Glutamatergic neuron (in vitro differentiated cells): ENCODE measurements around the gene PDCD4. TPM values are rescaled to one million over a fixed set of nuclear protein-coding genes. Genes with fewer than 3 reads are reported as not detected.
A peak's percentile ranks its signal among the peaks of the same experiment; 100 is the strongest.
"Not testable (repeated sequence)": the region's sequence is repeated elsewhere in the genome, so short reads cannot be mapped to it uniquely, and the experiment has no call there.

Source experiments
- DNase-seq: peaks from one replicate; pipeline ENCODE4 v3.0.0; 2022
- H3K27ac Mint-ChIP-seq: one replicate; pipeline ENCODE4 v1.8.0; 2020; ENCODE audit warnings: mild to moderate bottlenecking, mixed read lengths, inconsistent platforms; ENCODE audit not compliant: unreplicated experiment
- H3K27me3 Mint-ChIP-seq: one replicate; pipeline ENCODE4 v1.8.0; 2020; ENCODE audit warnings: mild to moderate bottlenecking, moderate library complexity, mixed read lengths, inconsistent platforms; ENCODE audit not compliant: unreplicated experiment
- H3K36me3 Mint-ChIP-seq: one replicate; pipeline ENCODE4 v1.8.0; 2020; ENCODE audit warnings: mild to moderate bottlenecking, mixed read lengths, inconsistent platforms; ENCODE audit not compliant: unreplicated experiment
- H3K4me1 Mint-ChIP-seq: one replicate; pipeline ENCODE4 v1.8.0; 2020; ENCODE audit warnings: mild to moderate bottlenecking, low read depth, mixed read lengths, inconsistent platforms; ENCODE audit not compliant: unreplicated experiment
- H3K4me3 Mint-ChIP-seq: one replicate; pipeline ENCODE4 v1.8.0; 2020; ENCODE audit warnings: mild to moderate bottlenecking, mixed read lengths, inconsistent platforms; ENCODE audit not compliant: unreplicated experiment
- H3K9me3 Mint-ChIP-seq: one replicate; pipeline ENCODE4 v1.8.0; 2020; ENCODE audit warnings: mild to moderate bottlenecking, moderate library complexity, mixed read lengths, inconsistent platforms; ENCODE audit not compliant: unreplicated experiment
- total RNA-seq: library from RNA; stranded (reverse); fragmentation: NEBNext Ultra II Directional; extraction: Animal tissue kit (Norgen Biotek cat#: 25700); gene quantifications from one replicate; pipeline ENCODE4 v1.2.1, GENCODE V29; 2021; ENCODE audit not compliant: unreplicated experiment
- TF ChIP-seq, protein P1 (sequence below): fragments of 200-600 bp; sonication (generic); IDR thresholded peaks from one replicate; pipeline ENCODE4 v1.5.0; 2021; ENCODE audit not compliant: partially characterized antibody, unreplicated experiment

PDCD4 gene
- total RNA-seq, 1 donor from 2014 or later: 149 TPM

DNA sequence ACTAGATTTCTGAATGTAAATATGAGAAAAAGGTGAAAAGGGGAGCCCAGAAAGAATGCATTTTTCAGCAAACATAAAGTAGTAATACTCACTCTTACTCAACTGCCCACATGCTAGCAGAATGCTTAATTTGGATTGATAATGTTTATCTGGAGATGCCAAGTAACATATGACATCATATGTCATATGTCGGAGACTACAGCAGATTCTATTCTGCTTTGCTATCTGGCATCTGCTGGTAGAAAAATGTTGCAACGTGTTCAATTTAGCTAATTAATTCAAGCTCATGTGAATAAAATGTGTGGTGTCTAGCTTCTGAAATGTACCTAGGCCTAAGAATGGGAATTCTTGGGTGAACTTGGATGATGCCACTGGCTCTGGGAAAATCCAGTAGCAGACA lies 42.7 kb downstream of the PDCD4 start:
- Mint-ChIP-seq H3K4me3 (no peak overlapping the region), H3K27ac (peak overlapping the region; percentile 62), H3K27me3 (peaks cover 7% of the 10 kb centered on the region), H3K36me3 (no peaks in the 10 kb centered on the region), H3K9me3 (peaks cover 7% of the 10 kb centered on the region), H3K4me1 (peaks cover 18% of the 10 kb centered on the region)
- DNase-seq: no peak
- TF ChIP-seq, protein P1, sequence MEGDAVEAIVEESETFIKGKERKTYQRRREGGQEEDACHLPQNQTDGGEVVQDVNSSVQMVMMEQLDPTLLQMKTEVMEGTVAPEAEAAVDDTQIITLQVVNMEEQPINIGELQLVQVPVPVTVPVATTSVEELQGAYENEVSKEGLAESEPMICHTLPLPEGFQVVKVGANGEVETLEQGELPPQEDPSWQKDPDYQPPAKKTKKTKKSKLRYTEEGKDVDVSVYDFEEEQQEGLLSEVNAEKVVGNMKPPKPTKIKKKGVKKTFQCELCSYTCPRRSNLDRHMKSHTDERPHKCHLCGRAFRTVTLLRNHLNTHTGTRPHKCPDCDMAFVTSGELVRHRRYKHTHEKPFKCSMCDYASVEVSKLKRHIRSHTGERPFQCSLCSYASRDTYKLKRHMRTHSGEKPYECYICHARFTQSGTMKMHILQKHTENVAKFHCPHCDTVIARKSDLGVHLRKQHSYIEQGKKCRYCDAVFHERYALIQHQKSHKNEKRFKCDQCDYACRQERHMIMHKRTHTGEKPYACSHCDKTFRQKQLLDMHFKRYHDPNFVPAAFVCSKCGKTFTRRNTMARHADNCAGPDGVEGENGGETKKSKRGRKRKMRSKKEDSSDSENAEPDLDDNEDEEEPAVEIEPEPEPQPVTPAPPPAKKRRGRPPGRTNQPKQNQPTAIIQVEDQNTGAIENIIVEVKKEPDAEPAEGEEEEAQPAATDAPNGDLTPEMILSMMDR: no peak

DNA sequence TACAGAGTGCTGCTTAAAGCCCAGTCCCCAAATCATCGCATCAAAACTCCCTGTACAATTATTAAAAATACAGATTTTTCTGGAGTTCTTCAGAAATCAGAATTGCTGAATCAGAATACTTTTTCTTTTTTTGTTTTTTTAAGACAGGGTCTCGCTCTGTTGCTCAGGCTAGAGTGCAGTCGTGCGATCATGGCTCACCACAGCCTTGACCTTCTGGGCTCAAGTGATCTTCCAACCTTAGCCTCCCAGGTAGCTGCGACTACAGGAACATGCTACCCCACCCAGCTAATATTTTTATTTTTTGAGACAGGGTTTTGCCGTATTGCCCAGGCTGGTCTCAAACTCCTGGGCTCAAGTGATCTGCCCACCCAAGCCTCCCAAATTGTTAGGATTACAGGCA lies 43.3 kb downstream of the PDCD4 start:
- H3K36me3 Mint-ChIP-seq: no peaks in the 10 kb centered on the region
- H3K27ac Mint-ChIP-seq: no peak overlapping the region
- no peak for DNase-seq
- H3K9me3 Mint-ChIP-seq: peaks cover 7% of the 10 kb centered on the region
- H3K4me1 Mint-ChIP-seq: peaks cover 18% of the 10 kb centered on the region
- H3K27me3 Mint-ChIP-seq: peaks cover 8% of the 10 kb centered on the region
- no peak overlapping the region for H3K4me3 Mint-ChIP-seq
- TF ChIP-seq, protein P1: no peak

- peaks cover 20% of the 10 kb centered on the region for H3K4me1 Mint-ChIP-seq
- not testable (repeated sequence) for H3K36me3 Mint-ChIP-seq, DNase-seq, H3K4me3 Mint-ChIP-seq, H3K9me3 Mint-ChIP-seq, H3K27ac Mint-ChIP-seq
- peaks cover 13% of the 10 kb centered on the region for H3K27me3 Mint-ChIP-seq
These were observed 43.9 kb downstream of the PDCD4 start for GRCh38 chr10:110915600-110915999.

DNA sequence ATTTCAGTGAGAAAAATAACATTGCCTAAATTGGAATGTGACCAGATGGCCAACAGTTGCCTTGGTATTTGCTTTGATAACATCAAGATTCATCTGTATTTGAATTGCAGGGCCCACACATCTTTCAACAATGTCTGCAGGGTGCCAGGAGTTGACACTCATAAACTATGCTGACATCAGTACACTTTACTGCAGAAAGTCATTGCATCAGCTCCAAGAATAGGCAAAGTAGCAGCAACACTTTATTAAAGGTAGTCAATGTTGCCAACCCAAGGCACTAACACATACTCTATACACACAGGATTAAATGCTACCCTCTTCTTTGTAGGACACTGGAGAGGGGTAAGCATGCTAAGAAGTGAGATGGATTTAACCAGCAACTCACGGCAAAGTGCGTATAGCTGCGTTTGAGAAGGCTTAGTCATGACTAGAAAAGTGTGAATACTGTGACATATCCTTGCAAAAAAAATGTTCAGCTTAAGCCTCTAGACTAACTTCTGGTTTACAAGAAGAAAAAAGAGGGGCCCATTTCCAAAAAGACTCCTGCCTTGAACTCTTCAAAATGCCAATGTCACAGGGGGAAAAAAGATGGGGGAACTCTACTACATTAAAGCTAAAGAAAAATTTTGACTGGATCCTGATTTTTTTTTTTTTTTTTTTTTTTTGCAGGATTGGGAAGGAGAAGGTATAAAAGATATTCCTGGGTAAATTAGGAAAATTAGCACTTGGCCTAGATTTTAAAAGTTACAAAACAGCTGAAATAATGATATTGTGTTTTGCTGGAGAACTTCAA lies 45.0 kb downstream of the PDCD4 start:
- Mint-ChIP-seq H3K27ac (no peak overlapping the region), H3K9me3 (peaks cover 7% of the 10 kb centered on the region), H3K27me3 (peaks cover 13% of the 10 kb centered on the region), H3K4me3 (peak overlapping the region; percentile 87), H3K36me3 (no peaks in the 10 kb centered on the region), H3K4me1 (peaks cover 24% of the 10 kb centered on the region)
- TF ChIP-seq, protein P1: no peak
- no peak for DNase-seq

DNA sequence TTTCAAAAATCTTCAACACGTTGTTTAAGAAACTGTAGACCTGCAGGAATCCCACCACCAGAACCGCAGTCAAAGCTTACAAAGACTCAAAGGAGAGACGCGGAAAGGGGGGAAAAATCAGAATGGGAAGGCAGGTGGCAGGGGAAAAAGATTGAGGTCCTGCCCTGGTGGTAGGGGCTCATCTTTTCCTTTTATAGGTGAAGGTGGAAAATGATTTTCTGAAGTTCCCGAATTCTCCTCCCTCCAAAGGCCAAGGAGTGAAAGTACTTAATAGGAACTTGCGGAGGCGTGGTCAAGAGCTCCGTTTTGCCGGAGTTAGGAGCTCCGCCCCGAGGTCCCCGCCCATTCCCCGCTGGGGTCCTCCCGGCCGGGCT lies 46.5 kb downstream of the PDCD4 start:
- H3K4me1 Mint-ChIP-seq: peaks cover 19% of the 10 kb centered on the region
- peaks cover 7% of the 10 kb centered on the region for H3K9me3 Mint-ChIP-seq
- TF ChIP-seq, protein P1: peak; percentile 18
- H3K27ac Mint-ChIP-seq: peak overlapping the region; percentile 67
- peaks cover 13% of the 10 kb centered on the region for H3K27me3 Mint-ChIP-seq
- DNase-seq: no peak
- H3K36me3 Mint-ChIP-seq: no peaks in the 10 kb centered on the region
- peak overlapping the region; percentile 87 for H3K4me3 Mint-ChIP-seq
